GM19240 (cell line): ENCODE measurements around the gene DNAJB13.
"Not testable (repeated sequence)": the region's sequence is repeated elsewhere in the genome, so short reads cannot be mapped to it uniquely, and the experiment has no call there.

Experiments
- DNase-seq: peaks from one replicate; pipeline ENCODE4 v3.0.0; 2011; ENCODE audit warnings: low spot score; ENCODE audit not compliant: insufficient read length

Gene DNAJB13

DNA sequence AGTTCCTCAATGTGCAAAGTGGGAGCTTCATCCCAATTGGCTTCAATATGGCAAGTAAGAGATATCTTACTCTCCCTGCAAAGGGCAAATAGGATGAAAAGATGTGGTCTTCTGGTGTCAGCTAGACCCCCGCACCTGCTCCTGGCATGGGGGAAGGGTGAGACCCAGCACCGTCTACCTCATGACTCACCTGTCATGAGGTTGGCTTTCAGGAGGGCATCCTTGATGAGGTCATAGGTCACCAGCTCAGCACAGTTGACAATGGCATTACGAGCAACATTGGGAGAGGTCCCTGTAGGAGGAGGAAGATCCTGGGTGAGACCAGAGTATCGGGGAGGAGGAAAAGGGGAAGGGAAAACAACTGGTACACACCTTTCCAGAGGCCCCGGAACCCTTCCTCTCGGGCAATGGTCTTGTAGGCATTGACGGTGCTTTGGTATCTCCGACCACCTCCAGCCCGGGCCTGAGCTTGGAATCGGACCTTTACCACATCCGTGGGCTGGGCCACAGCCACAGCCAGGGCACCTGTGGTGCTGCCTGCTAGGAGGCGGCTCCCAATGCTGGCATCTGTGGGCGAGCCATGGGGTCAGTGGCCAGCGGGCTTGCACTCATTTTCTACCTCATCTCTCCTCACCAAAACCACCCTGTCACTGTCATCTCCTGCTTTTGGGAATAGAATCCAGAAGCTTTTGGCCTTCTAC, 25.8 kb downstream of the DNAJB13 start:
- DNase-seq: no peak

- no peak for DNase-seq
These were observed 27.2 kb downstream of the DNAJB13 start for GRCh38 chr11:73977856-73978519.

- DNase-seq: no peak
These were observed 27.8 kb downstream of the DNAJB13 start for GRCh38 chr11:73978576-73979086.

- DNase-seq: peak; percentile 92
These were observed 29.5 kb downstream of the DNAJB13 start for GRCh38 chr11:73980001-73980961.

DNA sequence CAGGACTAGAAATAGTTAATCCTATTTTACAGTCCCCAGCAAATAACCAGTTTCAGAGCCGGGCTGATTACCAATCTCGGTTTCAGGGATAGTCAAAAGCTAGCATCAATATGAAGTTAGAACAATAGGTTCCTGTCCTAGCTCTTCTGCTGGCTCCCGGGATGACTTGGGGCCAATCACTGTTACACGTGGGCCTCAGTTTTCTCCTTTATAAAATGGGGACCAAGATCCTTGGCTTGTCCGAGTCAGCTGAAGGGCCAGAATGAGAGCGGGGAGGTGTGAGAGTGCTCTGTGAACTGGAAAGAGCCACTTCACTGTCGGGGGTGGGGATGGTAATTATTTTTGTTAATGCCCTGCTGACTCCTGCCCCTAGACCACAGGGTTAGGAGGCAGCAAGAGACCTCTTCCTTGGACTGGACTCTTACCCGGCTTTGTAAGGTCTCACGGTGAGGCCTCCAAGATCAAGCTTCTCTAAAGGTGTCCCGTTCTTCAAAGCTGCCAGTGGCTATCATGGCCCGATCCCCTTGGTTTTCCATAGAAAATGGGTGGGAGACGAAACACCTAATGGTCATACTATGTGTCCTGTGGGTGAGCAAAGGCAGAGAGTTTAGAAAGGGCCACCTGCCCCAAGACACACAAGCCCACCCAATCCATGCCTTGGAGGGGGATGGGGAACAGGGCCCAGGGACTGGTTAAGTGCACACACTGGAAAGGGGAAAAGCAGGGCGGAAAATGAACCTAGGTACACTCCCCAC, 30.4 kb downstream of the DNAJB13 start:
- DNase-seq: no peak

GRCh38 chr11:73982595-73982989, 31.8 kb downstream of the DNAJB13 start, which contains the start of gene UCP2:
Gene UCP2, minus strand, starts transcription at chr11:73982843. Its CDS starts 4,465 bp downstream, at chr11:73978378.
- DNase-seq: no peak

GRCh38 chr11:73982990-73983740, 32.3 kb downstream of the DNAJB13 start:
- peak; percentile 76 for DNase-seq

GRCh38 chr11:73983741-73984538, 33.1 kb downstream of the DNAJB13 start:
- DNase-seq: no peak

DNA sequence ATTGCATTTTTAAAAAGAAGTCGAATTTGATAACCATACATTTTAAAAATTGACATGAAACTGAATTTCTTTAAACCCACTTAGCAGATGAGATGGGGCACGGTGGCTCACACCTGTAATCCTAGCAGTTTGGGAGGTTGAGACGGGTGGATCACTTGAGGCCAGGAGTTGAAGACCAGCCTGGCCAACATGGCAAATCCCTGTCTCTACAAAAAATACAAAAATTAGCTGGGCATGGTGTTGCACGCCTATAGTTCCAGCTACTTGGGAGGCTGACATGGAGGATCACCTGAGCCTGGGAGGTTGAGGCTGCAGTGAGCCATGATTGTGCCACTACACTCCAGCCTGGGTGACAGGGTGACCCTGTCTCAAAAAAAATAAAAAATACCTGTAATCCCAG, 34.8 kb downstream of the DNAJB13 start:
- DNase-seq: not testable (repeated sequence)

GRCh38 chr11:73988227-73988626, 37.4 kb downstream of the DNAJB13 start:
- no peak for DNase-seq

- DNase-seq: no peak
These were observed 38.3 kb downstream of the DNAJB13 start for GRCh38 chr11:73989156-73989555.

DNA sequence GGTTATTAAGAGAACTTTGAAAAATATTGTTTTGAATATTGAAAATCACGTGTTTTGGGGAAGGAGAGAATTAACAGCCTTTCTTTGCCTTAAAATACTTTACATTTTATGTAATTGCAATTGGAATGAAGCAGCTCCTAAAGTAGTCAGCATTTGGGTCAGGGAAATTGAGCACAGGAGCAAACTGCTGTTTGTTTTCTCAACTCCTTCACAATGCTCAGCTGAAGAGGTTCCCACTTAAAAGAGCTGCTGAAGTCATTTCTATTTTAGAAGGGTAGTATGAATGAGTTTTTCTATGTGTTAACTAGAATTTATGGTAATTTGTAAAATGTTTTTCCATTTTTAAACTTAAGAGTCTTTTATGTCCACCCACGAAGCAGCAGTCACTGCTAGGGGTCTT, 39.9 kb downstream of the DNAJB13 start:
- no peak for DNase-seq

GRCh38 chr11:73991471-73992006, 40.7 kb downstream of the DNAJB13 start:
- DNase-seq: no peak

DNA sequence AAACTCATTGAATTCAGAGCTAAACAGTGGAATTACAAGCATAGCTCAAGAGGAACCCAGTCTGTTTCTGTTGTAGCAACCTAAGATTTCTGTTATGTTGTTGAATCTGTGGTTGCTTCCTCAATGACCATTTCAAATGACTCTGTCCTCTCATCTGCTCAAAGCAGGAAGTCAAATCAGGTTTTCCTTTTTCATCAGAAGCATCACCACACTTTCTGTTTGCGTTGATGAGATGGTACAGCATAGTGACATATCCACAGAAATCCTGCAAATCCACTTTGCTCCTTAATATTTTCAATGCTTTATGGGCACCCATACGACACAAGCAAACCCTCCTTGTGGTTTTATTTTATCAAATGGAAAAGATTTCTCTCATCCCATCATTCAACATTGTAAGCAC, 44.4 kb downstream of the DNAJB13 start:
- DNase-seq: no peak

- DNase-seq: no peak
These were observed 44.9 kb downstream of the DNAJB13 start for GRCh38 chr11:73995731-73996130.

- no peak for DNase-seq
These were observed 45.4 kb downstream of the DNAJB13 start for GRCh38 chr11:73996161-73996747.

DNA sequence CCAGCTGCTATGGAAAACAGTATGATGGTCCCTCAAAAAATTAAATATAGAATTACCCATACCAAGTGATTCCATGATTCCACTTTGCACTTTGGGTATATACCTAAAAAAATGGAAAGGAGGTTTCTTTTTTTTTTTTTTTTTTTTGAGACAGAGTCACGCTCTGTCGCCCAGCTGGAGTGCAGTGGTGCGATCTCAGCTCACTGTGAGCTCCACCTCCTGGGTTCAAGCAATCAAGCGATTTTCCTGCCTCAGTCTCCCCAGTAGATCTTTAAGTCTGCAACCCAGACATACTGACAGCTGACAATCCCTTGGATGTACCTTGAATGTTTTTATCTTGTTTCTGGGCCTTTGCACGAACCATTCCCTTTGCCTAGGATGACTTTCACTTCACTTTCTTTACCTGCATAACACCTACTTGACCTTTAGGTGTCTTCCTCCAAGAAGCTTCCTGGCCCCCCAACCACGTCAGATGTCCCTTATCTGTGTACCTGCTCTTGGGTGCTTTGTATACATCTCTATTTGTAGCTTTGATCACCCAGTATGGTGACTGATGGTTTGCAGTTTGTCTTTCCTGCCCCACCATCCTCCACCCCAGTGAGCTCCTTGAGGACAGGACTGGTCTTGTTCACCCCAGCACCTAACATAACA, 46.4 kb downstream of the DNAJB13 start:
- no peak for DNase-seq
